Activated effector memory CD4-positive, alpha-beta T cell treated with Interleukin-2 at 50 U/mL for 16 hours (primary cell): ENCODE measurements around the gene IRF2.

Experiments used
- DNase-seq: peaks from one replicate; pipeline ENCODE4 v3.0.0-alpha.2; 2020

IRF2 gene

GRCh38 chr4:184473499-184474262 is 669 bp downstream of the IRF2 start:
- DNase-seq, result peak; percentile 35

- DNase-seq, result peak; percentile 33
Measured at GRCh38 chr4:184472614-184473498, 1.5 kb downstream of the IRF2 start.

- DNase-seq, result no peak
Measured at GRCh38 chr4:184471881-184472613, 2.3 kb downstream of the IRF2 start.

- DNase-seq, result no peak
Measured at GRCh38 chr4:184470785-184471110, 3.6 kb downstream of the IRF2 start.

GRCh38 chr4:184466634-184467033 is 7.7 kb downstream of the IRF2 start:
- DNase-seq, result no peak

- no peak for DNase-seq
Measured at GRCh38 chr4:184464759-184465454, 9.4 kb downstream of the IRF2 start.

GRCh38 chr4:184463856-184464255 is 10.5 kb downstream of the IRF2 start:
- no peak for DNase-seq

- no peak for DNase-seq
Measured at GRCh38 chr4:184463158-184463557, 11.2 kb downstream of the IRF2 start.

- no peak for DNase-seq
Measured at GRCh38 chr4:184462724-184463123, 11.6 kb downstream of the IRF2 start.

GRCh38 chr4:184461711-184462441 is 12.5 kb downstream of the IRF2 start:
- no peak for DNase-seq

GRCh38 chr4:184460499-184461285 is 13.7 kb downstream of the IRF2 start:
- DNase-seq, result no peak

GRCh38 chr4:184459413-184459812 is 14.9 kb downstream of the IRF2 start:
- DNase-seq, result no peak

GRCh38 chr4:184457535-184458249 is 16.7 kb downstream of the IRF2 start:
- no peak for DNase-seq

GRCh38 chr4:184456337-184456736 is 18.0 kb downstream of the IRF2 start:
- DNase-seq, result no peak

GRCh38 chr4:184455299-184455698 is 19.1 kb downstream of the IRF2 start:
- no peak for DNase-seq

- DNase-seq, result peak; percentile 9
Measured at GRCh38 chr4:184453365-184454160, 20.8 kb downstream of the IRF2 start.

- no peak for DNase-seq
Measured at GRCh38 chr4:184452740-184453139, 21.6 kb downstream of the IRF2 start.

GRCh38 chr4:184451726-184452125 is 22.6 kb downstream of the IRF2 start:
- no peak for DNase-seq

- DNase-seq, result no peak
Measured at GRCh38 chr4:184450743-184451535, 23.4 kb downstream of the IRF2 start.
